Urinary bladder (tissue), 4 donors: ENCODE results near the gene CAST. TPM values are rescaled to one million over a fixed set of nuclear protein-coding genes. Genes with fewer than 3 reads are reported as not detected.
A peak's percentile ranks its signal among the peaks of the same experiment; 100 is the strongest.

Experiments used
- DNase-seq: peaks from one replicate; pipeline ENCODE4 v3.0.0-alpha.2; 2015; ENCODE audit errors: extremely low spot score
- H3K27ac ChIP-seq: one replicate; pipeline ENCODE4 v1.5.1; 2013; ENCODE audit warnings: low read depth, mild to moderate bottlenecking, moderate library complexity
- H3K36me3 ChIP-seq: one replicate; pipeline ENCODE4 v1.6.1; 2013; ENCODE audit warnings: mild to moderate bottlenecking, moderate library complexity; ENCODE audit not compliant: insufficient read depth
- H3K4me1 ChIP-seq: one replicate; pipeline ENCODE4 v1.6.1; 2013; ENCODE audit warnings: mild to moderate bottlenecking, moderate library complexity; ENCODE audit not compliant: insufficient read depth
- H3K4me3 ChIP-seq: one replicate; pipeline ENCODE4 v1.5.1; 2013; ENCODE audit warnings: low read depth, low read length
- WGBS: extraction: QIAGEN DNeasy Blood & Tissue Kit; methylation state at CpG from one replicate; pipeline ENCODE4 v1.1.7; 2013; 5-methylcytosine and 5-hydroxymethylcytosine counted together
- polyA plus RNA-seq: library from polyadenylated mRNA; stranded (reverse); fragments of 200-250 nt; gene quantifications from one replicate; pipeline ENCODE4 v1.2.3, GENCODE V29; 2013
- total RNA-seq: library from RNA; depleted of rRNA; stranded (reverse); fragments of >200 nt; gene quantifications from one replicate; pipeline ENCODE4 v1.2.3, GENCODE V29; 2014
- donor health status: healthy with polysubstance abuse.
- donor health status: healthy.

The CAST gene
- total and polyA plus RNA-seq, 2 donors, result 152 to 231 TPM

- WGBS, result 92% methylated on average over 3 of the region's 3 CpGs
- no peaks in the 10 kb centered on the region for H3K4me1 ChIP-seq
- no peak overlapping the region for H3K4me3 ChIP-seq
- no peak for DNase-seq
- H3K27ac ChIP-seq, result no peak overlapping the region
- no peaks in the 10 kb centered on the region for H3K36me3 ChIP-seq
Observed at GRCh38 chr5:96814041-96814440, 151.9 kb downstream of the CAST start.

DNA sequence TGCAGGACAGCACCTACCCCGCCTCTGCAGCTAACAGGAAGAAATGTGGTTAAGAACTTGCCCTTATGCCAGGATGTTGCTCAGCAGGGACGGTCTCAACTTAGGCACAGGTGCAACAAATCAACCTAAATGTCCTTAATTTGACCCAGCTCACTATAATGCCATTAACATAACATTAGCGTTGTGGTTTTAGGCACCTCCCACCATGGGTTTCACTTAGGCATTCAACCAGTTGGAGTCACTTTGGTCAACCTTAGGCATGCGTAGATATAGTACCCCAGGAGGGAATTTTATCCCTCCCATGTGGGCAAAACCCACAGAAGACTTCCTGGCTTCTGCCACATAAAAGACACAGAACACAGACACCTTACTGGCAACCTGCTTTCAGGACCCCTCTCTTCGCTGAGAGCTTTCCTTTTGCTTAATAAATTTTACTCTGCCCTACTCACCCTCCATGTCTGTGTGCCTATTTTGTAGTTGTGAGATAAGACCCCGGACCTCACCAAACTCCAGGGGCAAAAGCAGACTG lies 154.3 kb downstream of the CAST start:
- Histone ChIP-seq H3K27ac (no peak overlapping the region), H3K4me3 (no peak overlapping the region), H3K36me3 (no peaks in the 10 kb centered on the region), H3K4me1 (no peaks in the 10 kb centered on the region)
- WGBS, result 65% methylated on average over 6 of the region's 6 CpGs
- DNase-seq, result no peak

DNA sequence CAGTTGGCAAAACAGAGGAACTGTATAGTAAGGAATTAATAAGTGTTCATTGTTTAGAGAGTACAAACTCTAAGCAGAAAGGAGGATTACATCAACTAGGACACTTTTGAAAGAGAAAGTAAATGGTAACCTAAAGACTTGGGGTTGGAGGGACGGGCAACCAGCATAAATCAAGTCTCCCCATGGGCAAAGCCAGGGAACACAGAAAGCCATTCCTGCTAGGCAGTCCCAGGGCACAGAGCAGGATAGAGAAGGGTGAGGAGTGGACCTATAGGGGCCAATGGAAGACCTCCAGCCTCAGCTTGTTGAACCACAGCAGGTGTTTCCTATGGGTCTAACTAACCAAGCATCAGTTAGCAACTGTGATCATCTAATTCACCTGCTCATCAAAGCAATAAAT lies 154.8 kb downstream of the CAST start:
- Histone ChIP-seq H3K4me1 (no peaks in the 10 kb centered on the region), H3K27ac (no peak overlapping the region), H3K4me3 (no peak overlapping the region), H3K36me3 (no peaks in the 10 kb centered on the region)
- WGBS, result 92% methylated on average over 1 of the region's 1 CpG
- no peak for DNase-seq

- Histone ChIP-seq H3K36me3 (no peaks in the 10 kb centered on the region), H3K4me3 (no peak overlapping the region), H3K27ac (no peak overlapping the region), H3K4me1 (no peaks in the 10 kb centered on the region)
- 78% methylated on average over 2 of the region's 2 CpGs for WGBS
- no peak for DNase-seq
Observed at GRCh38 chr5:96817506-96817905, 155.3 kb downstream of the CAST start.

DNA sequence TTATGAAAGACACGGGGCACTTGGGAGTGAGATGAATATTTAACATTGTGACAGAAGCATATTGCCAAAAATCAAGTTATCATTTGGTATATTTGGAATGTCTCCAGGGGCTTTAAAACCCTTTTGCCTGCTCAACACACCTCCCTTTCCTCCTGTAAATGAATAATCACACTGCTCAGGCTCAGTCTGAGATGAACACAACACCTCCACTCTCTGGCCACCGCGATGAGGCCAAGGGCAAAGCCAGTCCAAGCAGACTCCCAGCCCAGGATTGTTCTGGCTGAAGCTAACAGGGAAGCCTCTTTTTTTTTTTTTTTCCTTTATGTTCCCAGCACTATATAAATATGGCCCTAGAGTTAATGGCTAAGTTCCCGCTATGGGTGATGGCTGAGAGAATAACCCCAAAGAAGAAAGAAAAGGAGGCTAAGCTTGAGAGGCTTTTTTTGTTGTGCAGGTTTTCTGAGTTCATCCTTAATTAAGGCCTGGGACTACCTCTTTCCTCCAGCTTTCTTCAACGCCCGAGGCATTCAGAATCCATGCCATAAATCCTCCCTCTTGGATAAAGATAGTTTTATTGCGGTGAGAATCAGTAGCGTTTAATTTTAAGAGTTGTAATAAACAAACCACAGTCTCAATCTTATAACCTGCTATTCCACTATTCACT lies 156.1 kb downstream of the CAST start:
- no peak overlapping the region for H3K27ac ChIP-seq
- WGBS, result 76% methylated on average over 8 of the region's 8 CpGs

DNA sequence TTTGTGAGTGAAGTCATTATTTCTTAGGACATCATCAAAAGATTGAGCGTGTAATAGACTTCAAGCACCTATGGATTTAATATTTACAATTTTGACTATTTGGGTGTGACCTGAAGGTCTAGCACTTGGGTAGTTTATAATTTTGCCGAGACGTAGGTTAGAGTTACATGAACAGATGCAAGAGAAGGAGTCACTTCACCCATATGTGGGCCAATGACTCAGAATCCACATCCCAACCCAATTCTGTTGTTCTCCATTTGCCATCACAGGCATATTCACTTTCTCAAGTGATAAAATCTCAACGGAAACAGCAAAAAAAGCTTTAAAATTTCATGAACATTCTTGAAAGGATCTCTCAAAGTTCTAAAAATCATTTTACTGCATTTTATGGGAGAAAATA lies 157.6 kb downstream of the CAST start:
- H3K4me3 ChIP-seq, result no peak overlapping the region
- WGBS, result 93% methylated on average over 4 of the region's 4 CpGs
- H3K27ac ChIP-seq, result no peak overlapping the region
- DNase-seq, result no peak
- no peaks in the 10 kb centered on the region for H3K4me1 ChIP-seq
- no peaks in the 10 kb centered on the region for H3K36me3 ChIP-seq

More for the DNA sequence above, 156.1 kb downstream of the CAST start:
- Histone ChIP-seq H3K36me3 (no peaks in the 10 kb centered on the region), H3K4me1 (no peaks in the 10 kb centered on the region), H3K4me3 (no peak overlapping the region)
- no peak for DNase-seq

DNA sequence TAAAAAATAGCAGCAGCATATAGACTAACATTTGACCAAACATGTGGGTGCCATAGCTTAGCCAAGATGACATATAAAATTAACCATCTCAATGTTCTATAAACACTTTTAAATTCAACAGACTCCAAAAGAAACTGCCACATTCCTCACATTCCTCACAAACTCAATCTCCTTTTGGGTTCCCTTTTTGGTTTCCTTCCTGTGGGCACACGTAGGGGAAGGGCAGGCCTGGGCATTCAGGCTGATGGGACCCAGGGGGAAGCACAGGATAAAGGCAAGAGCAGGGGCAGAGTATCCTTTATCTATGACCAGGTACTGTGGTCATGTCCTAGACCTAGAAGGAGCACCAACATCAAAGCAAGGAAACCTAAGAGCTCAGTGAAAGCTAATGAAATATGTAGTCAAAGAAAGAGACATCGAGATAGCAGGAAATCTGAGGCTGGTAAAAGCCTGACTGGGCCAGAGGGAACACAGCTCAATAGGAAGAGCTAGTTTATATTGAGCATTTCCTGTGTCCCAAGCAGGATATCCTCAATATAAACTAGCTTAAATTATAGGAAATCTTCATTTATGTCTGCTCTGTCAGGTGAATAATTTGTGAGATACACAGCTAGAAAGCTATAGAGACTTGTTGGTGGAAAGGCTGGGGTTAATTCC lies 159.2 kb downstream of the CAST start:
- Histone ChIP-seq H3K4me1 (no peaks in the 10 kb centered on the region), H3K36me3 (no peaks in the 10 kb centered on the region), H3K27ac (no peak overlapping the region), H3K4me3 (no peak overlapping the region)
- 31% methylated on average over 2 of the region's 2 CpGs for WGBS
- no peak for DNase-seq

GRCh38 chr5:96822686-96823459 lies 160.7 kb downstream of the CAST start:
- Histone ChIP-seq H3K27ac (no peak overlapping the region), H3K4me1 (no peaks in the 10 kb centered on the region), H3K36me3 (no peaks in the 10 kb centered on the region), H3K4me3 (no peak overlapping the region)
- WGBS, result 90% methylated on average over 6 of the region's 6 CpGs
- DNase-seq, result no peak

- no peak overlapping the region for H3K4me3 ChIP-seq
- no peaks in the 10 kb centered on the region for H3K4me1 ChIP-seq
- H3K27ac ChIP-seq, result peak overlapping the region; percentile 32
- 24% methylated on average over 2 of the region's 2 CpGs for WGBS
- DNase-seq, result peak; percentile 71
- H3K36me3 ChIP-seq, result no peaks in the 10 kb centered on the region
Observed at GRCh38 chr5:96823900-96824380, 161.8 kb downstream of the CAST start.

Other genes starting within 250 kb of the CAST start
- 0.37 TPM for gene PCSK1, start 229.1 kb upstream of the CAST start, total RNA-seq
- 0.48 TPM for gene PCSK1, start 229.1 kb upstream of the CAST start, polyA plus RNA-seq
- gene ERAP1, start 145.6 kb downstream of the CAST start, total RNA-seq, result 48.9 TPM
- gene ERAP1, start 145.6 kb downstream of the CAST start, polyA plus RNA-seq, result 20.1 TPM
- gene ERAP2, start 214.1 kb downstream of the CAST start, total RNA-seq, result 53.2 TPM
- 13.0 TPM for gene ERAP2, start 214.1 kb downstream of the CAST start, polyA plus RNA-seq